DOHH2 (cell line): Measurements from ENCODE around the gene HIVEP1.

Source experiments
- CTCF ChIP-seq: fragments of 200-600 bp; sonication (generic); IDR thresholded peaks from one replicate; pipeline ENCODE4 v1.5.1; 2014; ENCODE audit warnings: antibody characterized with exemption, mild to moderate bottlenecking, low read depth, low read length; ENCODE audit not compliant: poor library complexity, severe bottlenecking
- EZH2phosphoT487 ChIP-seq: fragments of 200-600 bp; sonication (generic); IDR thresholded peaks from 2 replicates; pipeline ENCODE4 v1.6.1; 2017; ENCODE audit warnings: borderline replicate concordance, mild to moderate bottlenecking, antibody characterized with exemption, low read length, moderate library complexity, mixed read lengths

GRCh38 chr6:12116978-12117377 is 104.9 kb downstream of the HIVEP1 start:
- TF ChIP-seq CTCF = no peak
- TF ChIP-seq EZH2phosphoT487 = no peak
